Gastroesophageal sphincter (tissue), 3 donors: Measurements from ENCODE around the gene ISM1.

ENCODE experiments used
- CTCF ChIP-seq, 4 experiments: fragments of 200-600 bp in 2 of 4; fragments of 450-650 bp in 2 of 4; sonication (generic) in 1 of 4; IDR thresholded peaks; one replicate each; pipeline ENCODE4 v1.5.1; 2017 to 2019; ENCODE audit warnings: antibody characterized with exemption in 4 of 4, mild to moderate bottlenecking in 2 of 4, moderate library complexity in 2 of 4
- EP300 ChIP-seq: sonication (generic); formaldehyde crosslinking; IDR thresholded peaks from one replicate; pipeline ENCODE4 v1.6.1; 2017; ENCODE audit warnings: antibody characterized with exemption, mild to moderate bottlenecking
- POLR2A ChIP-seq, 2 donors: fragments of 450-650 bp; IDR thresholded peaks; one replicate each; pipeline ENCODE4 v1.6.1; 2017; ENCODE audit warnings: antibody characterized with exemption in 2 of 2, mild to moderate bottlenecking in 2 of 2, moderate library complexity in 1 of 2

GRCh38 chr20:13285408-13285807 is 64.3 kb downstream of the ISM1 start:
- TF ChIP-seq EP300, result no peak
- no peak for TF ChIP-seq CTCF (IDR thresholded peaks at IDR 0.05)
- no peak for TF ChIP-seq POLR2A (IDR thresholded peaks at IDR 0.05)
